Measurements from ENCODE around the gene CTBS.

The CTBS gene

GRCh38 chr1:84506002-84506728 lies 68.1 kb downstream of the CTBS start, which contains the start of the genes GNG5 and SPATA1:
TSS of gene GNG5 (minus strand) at chr1:84506581. CDS start at chr1:84506091, 490 bp downstream.
TSS of gene SPATA1 (plus strand) at chr1:84506386. CDS start at chr1:84516360, 9,974 bp downstream.
- POLR2A ChIA-PET (ENCODE audit: low non-redundant PET), result interaction anchor here (0.6 to 0.9 kb wide), 4 partner anchors 15 to 131 kb away, joined by 3 read pairs; no protein-coding TSS in a partner anchor
- CTCF ChIA-PET, result interaction anchor here (0.6 kb wide), 3 partner anchors 114 to 392 kb away, joined by 3 to 4 read pairs (median 3); no protein-coding TSS in a partner anchor
- TF ChIP-seq CTCF (conservative IDR thresholded peaks at IDR 0.05; ENCODE audit: low read depth), result no peak
- peak; percentile 96 for DNase-seq (ENCODE audit: low spot score)
- peak within 1 kb of the TSS; percentile 96 for H3K27ac ChIP-seq

GRCh38 chr1:84505493-84506001 lies 68.7 kb downstream of the CTBS start:
- CTCF ChIA-PET, result interaction anchor here (0.6 kb wide), 2 partner anchors 115 to 119 kb away, joined by 3 to 4 read pairs; no protein-coding TSS in a partner anchor
- no peak for TF ChIP-seq CTCF (conservative IDR thresholded peaks at IDR 0.05; ENCODE audit: low read depth)
- H3K27ac ChIP-seq, result peak overlapping the region; percentile 96
- DNase-seq (ENCODE audit: low spot score), result peak; percentile 52
- POLR2A ChIA-PET (ENCODE audit: low non-redundant PET), result interaction anchor here (0.6 to 0.9 kb wide), 3 partner anchors 14 to 131 kb away, joined by 3 read pairs; no protein-coding TSS in a partner anchor

GRCh38 chr1:84504580-84505492 lies 69.4 kb downstream of the CTBS start:
- H3K27ac ChIP-seq, result peak overlapping the region; percentile 96
- DNase-seq (ENCODE audit: low spot score), result peak; percentile 15
- ChIA-PET CTCF (interaction anchor here (1.3 kb wide), 1 partner anchor 115 kb away, joined by 7 read pairs; no protein-coding TSS in a partner anchor), POLR2A (ENCODE audit: low non-redundant PET) (interaction anchor here (0.9 kb wide), 1 partner anchor 132 kb away, joined by 3 read pairs; no protein-coding TSS in a partner anchor)
- no peak for TF ChIP-seq CTCF (conservative IDR thresholded peaks at IDR 0.05; ENCODE audit: low read depth)

- ChIA-PET POLR2A (ENCODE audit: low non-redundant PET) (no interaction called here), CTCF (no interaction called here)
- no peak overlapping the region for H3K27ac ChIP-seq
- no peak for TF ChIP-seq CTCF (conservative IDR thresholded peaks at IDR 0.05; ENCODE audit: low read depth)
- DNase-seq (ENCODE audit: low spot score), result no peak
Measured at GRCh38 chr1:84502927-84503326, 71.3 kb downstream of the CTBS start.
